K562 (cell line): ENCODE results near the gene SLC16A6. TPM values are rescaled to one million over a fixed set of nuclear protein-coding genes. Genes with fewer than 3 reads are reported as not detected.

Experiments
- CBX2 ChIP-seq: fragments of 200-600 bp; sonication (generic); IDR thresholded peaks from one replicate; pipeline ENCODE4 v1.6.1; 2012; ENCODE audit warnings: mild to moderate bottlenecking, low read length, inconsistent platforms; ENCODE audit not compliant: insufficient read depth, poor library complexity, severe bottlenecking
- CEBPB ChIP-seq: fragments of 450-650 bp; IDR thresholded peaks from 2 replicates; pipeline ENCODE4 v1.6.1; 2016; ENCODE audit warnings: missing genetic modification characterization, missing compliant biosample characterization
- GMEB1 ChIP-seq: fragments of 250-450 bp; sonication (Bioruptor Pico); IDR thresholded peaks from 2 replicates; pipeline ENCODE4 v1.4.0; 2020; ENCODE audit warnings: mild to moderate bottlenecking
- SIN3B ChIP-seq: fragments of 450-650 bp; IDR thresholded peaks from 2 replicates; pipeline ENCODE4 v1.6.1; 2017; ENCODE audit warnings: low read depth, mild to moderate bottlenecking, moderate library complexity
- SNIP1 ChIP-seq: fragments of 450-650 bp; IDR thresholded peaks from 2 replicates; pipeline ENCODE4 v1.7.1; 2017; ENCODE audit warnings: low read depth, mild to moderate bottlenecking
- ZNF311 ChIP-seq: fragments of 250-450 bp; sonication (Bioruptor Pico); IDR thresholded peaks from 2 replicates; pipeline ENCODE4 v1.4.0; 2020; ENCODE audit warnings: mild to moderate bottlenecking, moderate library complexity
- ZNF696 ChIP-seq: fragments of 250-450 bp; sonication (Bioruptor Pico); conservative IDR thresholded peaks from 2 replicates; pipeline ENCODE4 v1.4.0; 2020; ENCODE audit warnings: mild to moderate bottlenecking, moderate library complexity
- polyA plus RNA-seq, 8 experiments: library from polyadenylated mRNA; depleted of rRNA in 4 of 8; stranded (reverse) in 5 of 8; unstranded in 3 of 8; fragments of >200 nt; fragmentation: Nextera tagmentation in 2 of 8; fragmentation: Illumina TruSeq in 1 of 8; extraction: Ambion mirVana in 2 of 8; extraction: Trizol in 1 of 8; gene quantifications; 2 replicates each; pipeline versions ENCODE4 v1.2.1 to v1.2.3, GENCODE V29; 2011 to 2014; ENCODE audit warnings: inconsistent platforms in 1 of 8, missing spikeins in 1 of 8
- total RNA-seq, 7 experiments: library from RNA; depleted of rRNA in 6 of 7; stranded (reverse); fragments of >200 nt in 6 of 7; fragmentation: Illumina TruSeq in 2 of 7; extraction: Trizol in 2 of 7; gene quantifications; 2 replicates each; pipeline versions ENCODE4 v1.2.1 to v1.2.3, GENCODE V29; 2011 to 2021; ENCODE audit warnings: low replicate concordance in 1 of 7
- TF ChIP-seq, protein P1 (sequence below): sonication (generic); formaldehyde crosslinking; IDR thresholded peaks from 2 replicates; pipeline ENCODE4 v1.8.0; 2022; ENCODE audit warnings: mild to moderate bottlenecking, missing genetic modification reagents

SLC16A6 gene
- total and polyA plus RNA-seq, 9 of the 15 experiments (the other 6 are each of a cell fraction or from before 2014, with no cell fraction given), result 0.05 to 0.31 (median 0.15) TPM

- TF ChIP-seq GMEB1 (no peak), CBX2 (no peak), CEBPB (tag) (no peak), ZNF311 (CRISPR knock-in tag) (no peak), SNIP1 (no peak), SIN3B (no peak), ZNF696 (CRISPR knock-in tag) (no peak)
- TF ChIP-seq, protein P1, sequence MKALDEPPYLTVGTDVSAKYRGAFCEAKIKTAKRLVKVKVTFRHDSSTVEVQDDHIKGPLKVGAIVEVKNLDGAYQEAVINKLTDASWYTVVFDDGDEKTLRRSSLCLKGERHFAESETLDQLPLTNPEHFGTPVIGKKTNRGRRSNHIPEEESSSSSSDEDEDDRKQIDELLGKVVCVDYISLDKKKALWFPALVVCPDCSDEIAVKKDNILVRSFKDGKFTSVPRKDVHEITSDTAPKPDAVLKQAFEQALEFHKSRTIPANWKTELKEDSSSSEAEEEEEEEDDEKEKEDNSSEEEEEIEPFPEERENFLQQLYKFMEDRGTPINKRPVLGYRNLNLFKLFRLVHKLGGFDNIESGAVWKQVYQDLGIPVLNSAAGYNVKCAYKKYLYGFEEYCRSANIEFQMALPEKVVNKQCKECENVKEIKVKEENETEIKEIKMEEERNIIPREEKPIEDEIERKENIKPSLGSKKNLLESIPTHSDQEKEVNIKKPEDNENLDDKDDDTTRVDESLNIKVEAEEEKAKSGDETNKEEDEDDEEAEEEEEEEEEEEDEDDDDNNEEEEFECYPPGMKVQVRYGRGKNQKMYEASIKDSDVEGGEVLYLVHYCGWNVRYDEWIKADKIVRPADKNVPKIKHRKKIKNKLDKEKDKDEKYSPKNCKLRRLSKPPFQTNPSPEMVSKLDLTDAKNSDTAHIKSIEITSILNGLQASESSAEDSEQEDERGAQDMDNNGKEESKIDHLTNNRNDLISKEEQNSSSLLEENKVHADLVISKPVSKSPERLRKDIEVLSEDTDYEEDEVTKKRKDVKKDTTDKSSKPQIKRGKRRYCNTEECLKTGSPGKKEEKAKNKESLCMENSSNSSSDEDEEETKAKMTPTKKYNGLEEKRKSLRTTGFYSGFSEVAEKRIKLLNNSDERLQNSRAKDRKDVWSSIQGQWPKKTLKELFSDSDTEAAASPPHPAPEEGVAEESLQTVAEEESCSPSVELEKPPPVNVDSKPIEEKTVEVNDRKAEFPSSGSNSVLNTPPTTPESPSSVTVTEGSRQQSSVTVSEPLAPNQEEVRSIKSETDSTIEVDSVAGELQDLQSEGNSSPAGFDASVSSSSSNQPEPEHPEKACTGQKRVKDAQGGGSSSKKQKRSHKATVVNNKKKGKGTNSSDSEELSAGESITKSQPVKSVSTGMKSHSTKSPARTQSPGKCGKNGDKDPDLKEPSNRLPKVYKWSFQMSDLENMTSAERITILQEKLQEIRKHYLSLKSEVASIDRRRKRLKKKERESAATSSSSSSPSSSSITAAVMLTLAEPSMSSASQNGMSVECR (CRISPR knock-in tag), result no peak
Measured at GRCh38 chr17:68307443-68307842, 16.5 kb upstream of the SLC16A6 start (continued).
